Activated CD4-positive, alpha-beta T cell treated with anti-CD3 and anti-CD28 coated beads, Interleukin-2, amount 10 ng/mL, durations not matched to agents 7 days and 5 days (primary cell): ENCODE data around the gene CAPN15. TPM values are rescaled to one million over a fixed set of nuclear protein-coding genes. Genes with fewer than 3 reads are reported as not detected.
A peak's percentile ranks its signal among the peaks of the same experiment; 100 is the strongest.

ENCODE experiments used
- CTCF ChIA-PET: fragments of 350-600 bp; sonication (Branson Sonifier 250); formaldehyde crosslinking; loops from one replicate; lab custom pipeline; 2021; ENCODE audit warnings: antibody characterized with exemption; lab: Charles Lee
- POLR2A ChIA-PET: fragments of 350-600 bp; sonication (Branson Sonifier 250); formaldehyde crosslinking; loops from one replicate; lab custom pipeline; 2021; ENCODE audit warnings: antibody characterized with exemption; lab: Charles Lee
- DNase-seq: peaks from one replicate; pipeline ENCODE4 v3.0.0-alpha.2; 2020
- H3K27ac Mint-ChIP-seq: one replicate; pipeline ENCODE4 v1.8.0; 2021; ENCODE audit warnings: mild to moderate bottlenecking, moderate library complexity, mixed read lengths
- H3K27me3 Mint-ChIP-seq: one replicate; pipeline ENCODE4 v1.8.0; 2021; ENCODE audit warnings: mixed read lengths
- H3K36me3 Mint-ChIP-seq: one replicate; pipeline ENCODE4 v1.8.0; 2021; ENCODE audit warnings: low read depth, mixed read lengths
- H3K4me1 Mint-ChIP-seq: one replicate; pipeline ENCODE4 v1.8.0; 2021; ENCODE audit warnings: mixed read lengths
- H3K4me3 Mint-ChIP-seq: one replicate; pipeline ENCODE4 v1.8.0; 2021; ENCODE audit warnings: mild to moderate bottlenecking, moderate library complexity, mixed read lengths
- H3K9me3 Mint-ChIP-seq: one replicate; pipeline ENCODE4 v1.8.0; 2021; ENCODE audit warnings: mixed read lengths
- total RNA-seq, 2 experiments: library from RNA; stranded (reverse); gene quantifications; one replicate each; pipeline ENCODE4 v1.2.3, GENCODE V29; 2021

Gene CAPN15
- total RNA-seq, 2 experiments from 2014 or later, result 59.1 to 72.1 TPM

- peaks cover 3% of the 10 kb centered on the region for H3K36me3 Mint-ChIP-seq
- CTCF ChIA-PET, result interaction anchor here (0.8 kb wide), 1 partner anchor 76 kb away, joined by 3 read pairs; no protein-coding TSS in a partner anchor
- POLR2A ChIA-PET, result no interaction called here
Observed at GRCh38 chr16:512802-513201, 14.7 kb upstream of the CAPN15 start.

DNA sequence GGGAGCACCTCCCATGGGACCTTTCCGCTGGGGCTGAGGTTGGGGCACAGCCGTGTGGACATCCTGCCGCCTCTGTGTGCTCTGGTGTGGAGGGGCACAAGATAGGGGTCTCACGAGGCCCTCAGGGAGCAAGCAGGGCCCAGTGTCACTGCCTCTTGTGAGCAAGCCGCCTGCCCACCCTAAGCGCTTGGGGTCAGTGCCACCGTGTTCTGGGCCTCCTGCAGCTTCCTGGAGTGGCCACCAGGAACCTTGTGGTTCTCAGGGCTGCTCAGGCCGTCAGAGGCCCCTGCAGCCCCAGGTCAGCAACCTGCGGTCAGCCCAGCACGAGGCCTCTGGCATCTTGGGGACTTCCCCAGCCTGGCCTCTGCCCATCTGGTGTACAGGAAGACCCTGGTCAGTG lies 13.6 kb upstream of the CAPN15 start:
- no peak for DNase-seq
- H3K27me3 Mint-ChIP-seq, result no peaks in the 10 kb centered on the region
- H3K9me3 Mint-ChIP-seq, result no peaks in the 10 kb centered on the region
- H3K4me3 Mint-ChIP-seq, result no peak overlapping the region
- H3K4me1 Mint-ChIP-seq, result no peaks in the 10 kb centered on the region
- CTCF ChIA-PET, result no interaction called here
- peaks cover 3% of the 10 kb centered on the region for H3K36me3 Mint-ChIP-seq
- H3K27ac Mint-ChIP-seq, result no peak overlapping the region
- POLR2A ChIA-PET, result no interaction called here

More at GRCh38 chr16:512802-513201, 14.7 kb upstream of the CAPN15 start:
- DNase-seq, result no peak
- Mint-ChIP-seq H3K4me3 (no peak overlapping the region), H3K4me1 (no peaks in the 10 kb centered on the region), H3K9me3 (no peaks in the 10 kb centered on the region), H3K27ac (no peak overlapping the region), H3K27me3 (no peaks in the 10 kb centered on the region)

- POLR2A ChIA-PET, result no interaction called here
- no peak for DNase-seq
- no peaks in the 10 kb centered on the region for H3K4me1 Mint-ChIP-seq
- H3K4me3 Mint-ChIP-seq, result no peak overlapping the region
- peaks cover 3% of the 10 kb centered on the region for H3K36me3 Mint-ChIP-seq
- H3K9me3 Mint-ChIP-seq, result no peaks in the 10 kb centered on the region
- no peak overlapping the region for H3K27ac Mint-ChIP-seq
- CTCF ChIA-PET, result interaction anchor here (0.6 kb wide), 1 partner anchor 962 kb away, joined by 4 read pairs; no protein-coding TSS in a partner anchor
- H3K27me3 Mint-ChIP-seq, result no peaks in the 10 kb centered on the region
Observed at GRCh38 chr16:515175-515938, 12.2 kb upstream of the CAPN15 start.

DNA sequence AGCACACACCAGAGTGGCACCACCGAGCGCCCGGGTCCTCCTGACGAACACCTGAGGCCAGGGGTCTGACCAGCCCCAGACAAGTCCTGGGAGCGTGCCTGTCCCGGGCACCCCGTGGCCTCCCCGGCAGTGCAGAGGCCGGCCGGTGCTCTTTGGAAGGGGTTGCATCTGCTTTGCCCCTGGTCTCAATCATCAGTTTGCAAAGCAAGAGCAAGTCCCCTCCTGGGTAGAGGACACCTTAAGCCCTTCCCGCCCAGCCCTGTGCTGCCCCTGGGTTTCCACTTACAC lies 11.6 kb upstream of the CAPN15 start:
- DNase-seq, result no peak
- Mint-ChIP-seq H3K36me3 (peaks cover 3% of the 10 kb centered on the region), H3K4me3 (no peak overlapping the region), H3K9me3 (no peaks in the 10 kb centered on the region), H3K27ac (no peak overlapping the region), H3K27me3 (no peaks in the 10 kb centered on the region), H3K4me1 (no peaks in the 10 kb centered on the region)
- CTCF ChIA-PET, result no interaction called here
- POLR2A ChIA-PET, result no interaction called here

DNA sequence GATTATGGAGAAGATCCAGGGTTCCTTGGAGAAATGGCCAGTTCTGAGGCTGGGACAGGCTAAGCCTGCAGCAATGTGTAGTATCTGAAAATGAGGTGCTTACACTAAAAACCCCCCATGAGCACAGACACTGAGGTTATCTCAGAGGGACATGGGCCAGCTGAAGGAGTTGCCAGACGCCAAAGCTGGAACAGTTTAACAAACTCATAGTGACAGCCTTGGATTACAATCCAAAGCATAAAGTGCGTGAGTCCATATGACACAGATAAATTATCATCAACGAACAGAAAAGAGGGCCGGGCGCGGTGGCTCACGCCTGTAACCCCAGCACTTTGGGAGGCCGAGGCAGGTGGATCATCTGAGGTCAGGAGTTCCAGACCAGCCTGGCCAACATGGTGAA lies 11.2 kb upstream of the CAPN15 start:
- POLR2A ChIA-PET, result no interaction called here
- H3K27me3 Mint-ChIP-seq, result no peaks in the 10 kb centered on the region
- H3K9me3 Mint-ChIP-seq, result no peaks in the 10 kb centered on the region
- DNase-seq, result no peak
- H3K4me3 Mint-ChIP-seq, result no peak overlapping the region
- no peak overlapping the region for H3K27ac Mint-ChIP-seq
- CTCF ChIA-PET, result no interaction called here
- H3K4me1 Mint-ChIP-seq, result no peaks in the 10 kb centered on the region
- H3K36me3 Mint-ChIP-seq, result peaks cover 3% of the 10 kb centered on the region

DNA sequence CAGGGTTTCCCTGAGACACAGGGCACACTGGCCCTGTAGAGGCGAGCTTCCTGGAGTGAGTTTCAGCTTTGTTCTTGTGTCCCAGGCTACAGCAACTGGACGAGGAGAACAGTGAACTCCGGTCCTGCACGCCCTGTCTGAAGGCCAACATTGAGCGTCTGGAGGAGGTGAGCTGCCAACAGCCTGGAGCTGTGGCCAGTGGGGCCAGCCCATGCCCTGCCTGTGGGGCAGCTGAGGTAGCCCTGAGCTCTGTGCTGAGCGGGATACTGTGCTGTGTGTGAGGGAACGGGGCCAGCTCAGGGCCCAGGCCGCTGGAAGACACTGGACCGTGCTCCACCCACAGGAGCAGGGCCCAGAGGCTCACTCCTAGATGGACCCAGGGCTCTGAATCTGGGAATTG lies 8.7 kb upstream of the CAPN15 start:
- CTCF ChIA-PET, result no interaction called here
- no peak for DNase-seq
- Mint-ChIP-seq H3K4me3 (no peak overlapping the region), H3K27ac (no peak overlapping the region), H3K9me3 (no peaks in the 10 kb centered on the region), H3K27me3 (no peaks in the 10 kb centered on the region), H3K4me1 (no peaks in the 10 kb centered on the region), H3K36me3 (peaks cover 3% of the 10 kb centered on the region)
- POLR2A ChIA-PET, result no interaction called here

- Mint-ChIP-seq H3K27ac (no peak overlapping the region), H3K9me3 (no peaks in the 10 kb centered on the region), H3K4me3 (no peak overlapping the region), H3K36me3 (peaks cover 3% of the 10 kb centered on the region), H3K4me1 (peaks cover 4% of the 10 kb centered on the region), H3K27me3 (no peaks in the 10 kb centered on the region)
- no peak for DNase-seq
- CTCF ChIA-PET, result no interaction called here
- POLR2A ChIA-PET, result no interaction called here
Observed at GRCh38 chr16:519425-519824, 8.1 kb upstream of the CAPN15 start.

- Mint-ChIP-seq H3K4me1 (peaks cover 7% of the 10 kb centered on the region), H3K27ac (no peak overlapping the region), H3K36me3 (peaks cover 3% of the 10 kb centered on the region), H3K4me3 (no peak overlapping the region), H3K27me3 (no peaks in the 10 kb centered on the region), H3K9me3 (no peaks in the 10 kb centered on the region)
- DNase-seq, result no peak
- CTCF ChIA-PET, result interaction anchor here (0.9 kb wide), 1 partner anchor 18 kb away, joined by 3 read pairs; no protein-coding TSS in a partner anchor
- POLR2A ChIA-PET, result no interaction called here
Observed at GRCh38 chr16:519841-520687, 7.4 kb upstream of the CAPN15 start.

DNA sequence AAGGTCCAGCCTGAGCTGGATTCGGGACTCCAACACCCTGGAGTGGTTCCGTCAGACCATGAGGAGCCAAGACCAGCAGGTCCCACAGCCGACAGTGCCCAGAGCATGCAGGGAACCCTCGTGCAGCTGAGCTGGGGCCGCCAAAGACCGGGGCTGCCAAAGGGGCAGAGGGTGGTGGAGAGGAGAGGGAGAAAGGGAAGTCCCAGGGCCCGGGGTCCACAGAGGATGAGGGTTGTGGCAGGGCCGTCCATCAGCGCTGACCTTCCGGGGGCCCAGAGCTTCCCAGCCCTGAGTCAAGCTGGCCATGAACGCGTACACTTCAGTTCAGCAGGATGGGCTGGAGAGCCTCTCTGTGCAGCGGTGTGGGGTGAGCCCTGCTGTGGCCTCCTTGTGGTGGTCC lies 6.7 kb upstream of the CAPN15 start:
- no peaks in the 10 kb centered on the region for H3K27me3 Mint-ChIP-seq
- H3K36me3 Mint-ChIP-seq, result peaks cover 5% of the 10 kb centered on the region
- H3K4me1 Mint-ChIP-seq, result peaks cover 14% of the 10 kb centered on the region
- no peaks in the 10 kb centered on the region for H3K9me3 Mint-ChIP-seq
- POLR2A ChIA-PET, result no interaction called here
- CTCF ChIA-PET, result interaction anchor here (0.9 kb wide), 1 partner anchor 19 kb away, joined by 3 read pairs; no protein-coding TSS in a partner anchor
- H3K27ac Mint-ChIP-seq, result no peak overlapping the region
- H3K4me3 Mint-ChIP-seq, result no peak overlapping the region
- DNase-seq, result no peak

GRCh38 chr16:521381-522210 lies 5.9 kb upstream of the CAPN15 start:
- H3K4me1 Mint-ChIP-seq, result peaks cover 21% of the 10 kb centered on the region
- ChIA-PET POLR2A (no interaction called here), CTCF (interaction anchor here (0.6 kb wide), 1 partner anchor 70 kb away, joined by 3 read pairs; no protein-coding TSS in a partner anchor)
- no peak overlapping the region for H3K4me3 Mint-ChIP-seq
- H3K27ac Mint-ChIP-seq, result no peak overlapping the region
- no peak for DNase-seq
- no peaks in the 10 kb centered on the region for H3K9me3 Mint-ChIP-seq
- H3K36me3 Mint-ChIP-seq, result peaks cover 2% of the 10 kb centered on the region
- no peaks in the 10 kb centered on the region for H3K27me3 Mint-ChIP-seq

DNA sequence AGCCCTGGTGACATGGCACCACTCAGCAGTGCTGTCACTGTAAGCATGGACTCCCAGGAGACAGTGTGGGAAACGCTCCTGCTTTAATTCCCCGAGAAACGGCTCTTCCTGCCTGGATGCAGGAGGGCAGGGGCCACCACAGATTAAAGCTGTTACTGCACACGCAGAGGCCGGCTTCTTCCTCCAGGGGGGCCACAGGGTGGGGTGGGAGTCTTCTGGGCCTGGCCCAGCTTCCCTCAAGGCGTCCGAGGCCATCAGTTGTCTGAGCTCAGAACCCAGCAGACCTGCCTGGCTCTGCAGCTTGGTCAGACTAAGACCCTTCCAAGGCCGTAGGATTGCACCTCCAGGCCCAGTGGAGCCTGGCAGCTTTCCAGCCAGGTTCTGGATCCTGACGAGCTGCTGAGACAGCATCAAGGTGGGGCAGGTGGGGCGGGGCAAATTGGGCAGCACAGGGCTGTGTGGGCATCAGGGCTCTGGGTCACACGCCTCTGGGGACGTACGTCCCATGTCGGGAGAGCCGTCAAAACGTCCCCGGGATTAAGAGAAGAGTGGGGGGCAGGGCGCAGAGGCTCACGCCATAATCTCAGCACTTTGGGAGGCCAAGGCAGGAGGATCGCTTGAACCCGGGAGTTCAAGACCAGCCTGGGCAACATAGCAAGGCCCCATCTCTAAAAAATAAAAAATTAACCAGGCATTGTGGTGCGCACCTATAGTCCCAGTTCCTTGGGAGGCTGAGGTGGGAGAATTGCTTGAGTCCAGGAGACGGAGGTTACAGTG lies 5.0 kb upstream of the CAPN15 start:
- Mint-ChIP-seq H3K27ac (peak overlapping the region; percentile 36), H3K4me3 (no peak overlapping the region)
- POLR2A ChIA-PET, result no interaction called here

GRCh38 chr16:523097-523741 lies 4.3 kb upstream of the CAPN15 start:
- H3K27ac Mint-ChIP-seq, result peak overlapping the region; percentile 36
- H3K36me3 Mint-ChIP-seq, result peaks cover 2% of the 10 kb centered on the region
- CTCF ChIA-PET, result no interaction called here

More for the DNA sequence above, 5.0 kb upstream of the CAPN15 start:
- Mint-ChIP-seq H3K36me3 (peaks cover 2% of the 10 kb centered on the region), H3K27me3 (no peaks in the 10 kb centered on the region), H3K4me1 (peaks cover 23% of the 10 kb centered on the region), H3K9me3 (no peaks in the 10 kb centered on the region)
- no peak for DNase-seq
- CTCF ChIA-PET, result interaction anchor here (0.6 kb wide), 1 partner anchor 69 kb away, joined by 3 read pairs; no protein-coding TSS in a partner anchor

More at GRCh38 chr16:523097-523741, 4.3 kb upstream of the CAPN15 start:
- POLR2A ChIA-PET, result no interaction called here
- H3K4me1 Mint-ChIP-seq, result peaks cover 23% of the 10 kb centered on the region
- H3K27me3 Mint-ChIP-seq, result no peaks in the 10 kb centered on the region
- DNase-seq, result no peak
- no peaks in the 10 kb centered on the region for H3K9me3 Mint-ChIP-seq
- H3K4me3 Mint-ChIP-seq, result no peak overlapping the region
